Activated CD8-positive, alpha-beta T cell treated with anti-CD3 and anti-CD28 coated beads, Interleukin-2, amount 10 ng/mL, durations not matched to agents 7 days and 5 days (primary cell): ENCODE data around the gene AHI1. TPM values are rescaled to one million over a fixed set of nuclear protein-coding genes. Genes with fewer than 3 reads are reported as not detected.
"Not testable (repeated sequence)": the region's sequence is repeated elsewhere in the genome, so short reads cannot be mapped to it uniquely, and the experiment has no call there.

Source experiments
- ATAC-seq: fragments of 150-1000 bp; cut with Tn5 transposase; one replicate; pipeline ENCODE4 v1.10.0; 2021; ENCODE audit warnings: moderate library complexity
- CTCF ChIA-PET: fragments of 350-600 bp; sonication (Branson Sonifier 250); formaldehyde crosslinking; loops from one replicate; lab custom pipeline; 2021; ENCODE audit warnings: antibody characterized with exemption; lab: Charles Lee
- POLR2A ChIA-PET: fragments of 350-600 bp; sonication (Branson Sonifier 250); formaldehyde crosslinking; loops from one replicate; lab custom pipeline; 2021; ENCODE audit warnings: antibody characterized with exemption; lab: Charles Lee
- DNase-seq: peaks from one replicate; pipeline ENCODE4 v3.0.0-alpha.2; 2020
- H3K27ac Mint-ChIP-seq: one replicate; pipeline ENCODE4 v1.8.0; 2021; ENCODE audit warnings: mild to moderate bottlenecking, mixed read lengths
- H3K27me3 Mint-ChIP-seq: one replicate; pipeline ENCODE4 v1.8.0; 2021; ENCODE audit warnings: low read depth, mixed read lengths
- H3K36me3 Mint-ChIP-seq: one replicate; pipeline ENCODE4 v1.8.0; 2021; ENCODE audit warnings: low read depth, mixed read lengths
- H3K4me1 Mint-ChIP-seq: one replicate; pipeline ENCODE4 v1.8.0; 2021; ENCODE audit warnings: low read depth, mixed read lengths
- H3K4me3 Mint-ChIP-seq: one replicate; pipeline ENCODE4 v1.8.0; 2021; ENCODE audit warnings: mild to moderate bottlenecking, mixed read lengths
- H3K9me3 Mint-ChIP-seq: one replicate; pipeline ENCODE4 v1.8.0; 2022; ENCODE audit warnings: mixed read lengths; ENCODE audit not compliant: insufficient read depth
- total RNA-seq, 2 experiments: library from RNA; stranded (reverse); gene quantifications; one replicate each; pipeline ENCODE4 v1.2.3, GENCODE V29; 2021

Gene AHI1
- total RNA-seq, 2 experiments from 2014 or later, result 10.9 to 13.8 TPM

GRCh38 chr6:135383301-135383700 is 114.2 kb downstream of the AHI1 start:
- H3K27ac Mint-ChIP-seq, result no peak overlapping the region
- H3K27me3 Mint-ChIP-seq, result no peaks in the 10 kb centered on the region
- POLR2A ChIA-PET, result no interaction called here
- H3K4me3 Mint-ChIP-seq, result no peak overlapping the region
- no peak for ATAC-seq
- DNase-seq, result no peak
- H3K36me3 Mint-ChIP-seq, result no peaks in the 10 kb centered on the region
- CTCF ChIA-PET, result no interaction called here
- no peaks in the 10 kb centered on the region for H3K9me3 Mint-ChIP-seq
- no peaks in the 10 kb centered on the region for H3K4me1 Mint-ChIP-seq

- Mint-ChIP-seq H3K9me3 (no peaks in the 10 kb centered on the region), H3K36me3 (no peaks in the 10 kb centered on the region), H3K27ac (no peak overlapping the region), H3K27me3 (no peaks in the 10 kb centered on the region), H3K4me3 (no peak overlapping the region), H3K4me1 (no peaks in the 10 kb centered on the region)
- DNase-seq, result no peak
- ChIA-PET CTCF (interaction anchor here (0.6 kb wide), 1 partner anchor 60 kb away, joined by 3 read pairs; no protein-coding TSS in a partner anchor), POLR2A (no interaction called here)
- ATAC-seq, result no peak
Observed at GRCh38 chr6:135382182-135382628, 115.3 kb downstream of the AHI1 start.

- POLR2A ChIA-PET, result no interaction called here
- no peaks in the 10 kb centered on the region for H3K4me1 Mint-ChIP-seq
Observed at GRCh38 chr6:135380793-135381192, 116.7 kb downstream of the AHI1 start.

DNA sequence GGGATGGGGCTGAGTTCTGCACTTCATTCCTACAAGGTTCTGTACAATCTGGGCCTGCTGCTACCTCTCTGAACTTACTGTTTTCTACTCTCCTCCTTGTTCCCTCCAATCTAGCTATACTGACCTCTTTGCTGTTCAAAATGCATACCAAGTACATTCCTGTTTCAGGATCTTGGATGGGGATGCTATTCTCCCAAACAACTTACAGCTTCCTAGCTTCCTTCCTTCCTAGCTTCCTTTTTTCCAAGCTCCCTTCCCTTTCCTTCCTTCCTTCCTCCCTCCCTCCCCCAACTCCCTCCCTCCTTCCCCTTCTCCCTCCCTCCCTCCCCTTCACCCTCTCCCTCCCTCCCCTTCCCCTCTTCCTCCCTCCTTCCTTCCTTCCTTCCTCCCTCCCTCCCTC is 117.9 kb downstream of the AHI1 start:
- Mint-ChIP-seq H3K4me1 (no peaks in the 10 kb centered on the region), H3K27ac (no peak overlapping the region), H3K36me3 (no peaks in the 10 kb centered on the region), H3K4me3 (no peak overlapping the region), H3K27me3 (no peaks in the 10 kb centered on the region), H3K9me3 (no peaks in the 10 kb centered on the region)
- DNase-seq (no peak), ATAC-seq (no peak)
- POLR2A ChIA-PET, result interaction anchor here (0.5 kb wide), 1 partner anchor 137 kb away, joined by 3 read pairs; no protein-coding TSS in a partner anchor
- CTCF ChIA-PET, result no interaction called here

More at GRCh38 chr6:135380793-135381192, 116.7 kb downstream of the AHI1 start:
- DNase-seq, result no peak
- H3K27me3 Mint-ChIP-seq, result no peaks in the 10 kb centered on the region
- CTCF ChIA-PET, result no interaction called here
- H3K36me3 Mint-ChIP-seq, result no peaks in the 10 kb centered on the region
- H3K4me3 Mint-ChIP-seq, result no peak overlapping the region
- no peaks in the 10 kb centered on the region for H3K9me3 Mint-ChIP-seq
- no peak for ATAC-seq
- no peak overlapping the region for H3K27ac Mint-ChIP-seq

GRCh38 chr6:135372758-135373157 is 124.8 kb downstream of the AHI1 start:
- ATAC-seq (no peak), DNase-seq (no peak)
- Mint-ChIP-seq H3K27me3 (no peaks in the 10 kb centered on the region), H3K4me1 (peaks cover 1% of the 10 kb centered on the region), H3K36me3 (peaks cover 11% of the 10 kb centered on the region), H3K4me3 (no peak overlapping the region), H3K9me3 (peaks cover 21% of the 10 kb centered on the region), H3K27ac (no peak overlapping the region)
- ChIA-PET POLR2A (no interaction called here), CTCF (no interaction called here)

DNA sequence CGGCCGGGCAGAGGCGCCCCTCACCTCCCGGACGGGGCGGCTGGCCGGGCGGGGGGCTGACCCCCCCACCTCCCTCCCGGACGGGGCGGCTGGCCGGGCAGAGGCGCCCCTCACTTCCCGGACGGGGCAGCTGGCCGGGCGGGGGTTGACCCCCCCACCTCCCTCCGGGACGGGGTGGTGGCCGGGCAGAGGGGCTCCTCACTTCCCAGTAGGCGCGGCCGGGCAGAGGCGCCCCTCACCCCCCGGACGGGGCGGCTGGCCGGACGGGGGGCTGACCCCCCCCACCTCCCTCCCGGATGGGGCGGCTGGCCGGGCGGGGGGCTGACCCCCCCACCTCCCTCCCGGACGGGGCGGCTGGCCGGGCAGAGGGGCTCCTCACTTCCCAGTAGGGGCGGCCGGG is 133.9 kb downstream of the AHI1 start:
- DNase-seq, H3K4me3 Mint-ChIP-seq, H3K27ac Mint-ChIP-seq, CTCF ChIA-PET, ATAC-seq, H3K36me3 Mint-ChIP-seq, POLR2A ChIA-PET, H3K4me1 Mint-ChIP-seq, H3K27me3 Mint-ChIP-seq: not testable (repeated sequence)
- H3K9me3 Mint-ChIP-seq, result peaks cover 29% of the 10 kb centered on the region

DNA sequence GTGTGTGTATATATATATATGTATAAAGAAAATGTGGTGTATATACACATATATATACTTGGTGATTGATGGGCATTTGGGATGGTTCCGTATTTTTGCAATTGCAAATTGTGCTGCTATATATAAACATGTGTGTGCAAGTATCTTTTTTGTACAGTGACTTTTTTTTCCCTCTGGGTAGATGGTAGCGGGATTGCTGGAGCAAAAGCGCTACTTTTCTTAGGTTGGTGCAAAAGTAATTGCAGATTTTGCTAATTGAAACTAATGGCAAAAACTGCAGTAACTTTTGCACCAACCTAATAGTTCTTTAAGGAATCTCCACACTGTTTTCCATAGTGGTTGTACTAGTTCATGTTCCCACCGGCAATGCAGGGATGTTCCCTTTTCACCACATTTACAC is 135.4 kb downstream of the AHI1 start:
- CTCF ChIA-PET, result no interaction called here
- H3K27ac Mint-ChIP-seq, result no peak overlapping the region

GRCh38 chr6:135360222-135360621 is 137.3 kb downstream of the AHI1 start:
- ChIA-PET POLR2A (no interaction called here), CTCF (no interaction called here)
- no peak for DNase-seq
- H3K27me3 Mint-ChIP-seq, result no peaks in the 10 kb centered on the region
- no peak for ATAC-seq
- no peak overlapping the region for H3K4me3 Mint-ChIP-seq
- H3K9me3 Mint-ChIP-seq, result peaks cover 8% of the 10 kb centered on the region
- H3K27ac Mint-ChIP-seq, result no peak overlapping the region
- H3K36me3 Mint-ChIP-seq, result peaks cover 5% of the 10 kb centered on the region
- no peaks in the 10 kb centered on the region for H3K4me1 Mint-ChIP-seq

More for the DNA sequence above, 135.4 kb downstream of the AHI1 start:
- H3K4me1 Mint-ChIP-seq, result no peaks in the 10 kb centered on the region
- ATAC-seq (no peak), DNase-seq (no peak)
- POLR2A ChIA-PET, result no interaction called here
- H3K9me3 Mint-ChIP-seq, result peaks cover 17% of the 10 kb centered on the region
- H3K27me3 Mint-ChIP-seq, result no peaks in the 10 kb centered on the region
- peaks cover 5% of the 10 kb centered on the region for H3K36me3 Mint-ChIP-seq
- no peak overlapping the region for H3K4me3 Mint-ChIP-seq

DNA sequence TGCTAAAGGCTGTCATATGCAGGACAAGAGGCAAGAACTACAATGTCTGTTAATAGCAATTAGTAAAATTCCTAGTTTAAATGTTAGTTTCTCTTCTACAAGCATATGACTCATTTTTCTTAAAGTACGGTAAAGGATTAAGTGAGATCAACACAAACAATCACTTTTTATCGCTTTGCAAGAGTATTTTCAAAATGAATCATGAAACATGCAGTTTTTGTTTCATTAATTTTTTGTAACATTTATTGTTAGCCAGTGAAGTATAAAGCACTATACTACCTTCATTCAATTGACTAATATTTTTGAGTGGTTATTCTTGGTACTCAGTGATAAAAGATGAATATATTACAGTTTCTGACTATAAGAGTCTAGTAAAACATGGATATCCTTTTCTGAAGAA is 138.6 kb downstream of the AHI1 start:
- Mint-ChIP-seq H3K9me3 (peaks cover 3% of the 10 kb centered on the region), H3K27me3 (no peaks in the 10 kb centered on the region), H3K4me3 (no peak overlapping the region), H3K4me1 (no peaks in the 10 kb centered on the region), H3K27ac (no peak overlapping the region), H3K36me3 (peaks cover 2% of the 10 kb centered on the region)
- CTCF ChIA-PET, result no interaction called here
- no peak for DNase-seq
- POLR2A ChIA-PET, result no interaction called here
- no peak for ATAC-seq

GRCh38 chr6:135358251-135358821 is 139.2 kb downstream of the AHI1 start:
- H3K4me1 Mint-ChIP-seq, result no peaks in the 10 kb centered on the region
- H3K36me3 Mint-ChIP-seq, result peaks cover 2% of the 10 kb centered on the region
- H3K27me3 Mint-ChIP-seq, result no peaks in the 10 kb centered on the region
- POLR2A ChIA-PET, result no interaction called here
- H3K27ac Mint-ChIP-seq, result no peak overlapping the region
- H3K9me3 Mint-ChIP-seq, result peaks cover 3% of the 10 kb centered on the region
- CTCF ChIA-PET, result no interaction called here
- no peak overlapping the region for H3K4me3 Mint-ChIP-seq
- DNase-seq, result no peak
- ATAC-seq, result no peak

- H3K36me3 Mint-ChIP-seq, result peaks cover 2% of the 10 kb centered on the region
- no peak for ATAC-seq
- no peak overlapping the region for H3K27ac Mint-ChIP-seq
- H3K4me1 Mint-ChIP-seq, result no peaks in the 10 kb centered on the region
- ChIA-PET CTCF (no interaction called here), POLR2A (no interaction called here)
- H3K9me3 Mint-ChIP-seq, result no peaks in the 10 kb centered on the region
- H3K4me3 Mint-ChIP-seq, result no peak overlapping the region
- no peak for DNase-seq
- no peaks in the 10 kb centered on the region for H3K27me3 Mint-ChIP-seq
Observed at GRCh38 chr6:135354407-135354806, 143.1 kb downstream of the AHI1 start.

GRCh38 chr6:135353113-135353512 is 144.4 kb downstream of the AHI1 start:
- Mint-ChIP-seq H3K27me3 (no peaks in the 10 kb centered on the region), H3K4me1 (no peaks in the 10 kb centered on the region), H3K4me3 (no peak overlapping the region), H3K36me3 (peaks cover 2% of the 10 kb centered on the region), H3K9me3 (no peaks in the 10 kb centered on the region), H3K27ac (no peak overlapping the region)
- POLR2A ChIA-PET, result no interaction called here
- CTCF ChIA-PET, result interaction anchor here (0.7 kb wide), 1 partner anchor 49 kb away, joined by 3 read pairs; no protein-coding TSS in a partner anchor
- DNase-seq, result no peak
- ATAC-seq, result no peak

- H3K4me1 Mint-ChIP-seq, result peaks cover 4% of the 10 kb centered on the region
- H3K27ac Mint-ChIP-seq, result no peak overlapping the region
- CTCF ChIA-PET, result no interaction called here
- ATAC-seq (no peak), DNase-seq (no peak)
- POLR2A ChIA-PET, result no interaction called here
- H3K27me3 Mint-ChIP-seq, result no peaks in the 10 kb centered on the region
- H3K36me3 Mint-ChIP-seq, result peaks cover 2% of the 10 kb centered on the region
- no peak overlapping the region for H3K4me3 Mint-ChIP-seq
- H3K9me3 Mint-ChIP-seq, result no peaks in the 10 kb centered on the region
Observed at GRCh38 chr6:135351635-135352034, 145.9 kb downstream of the AHI1 start.
